HL-60 (cell line): ENCODE measurements around the gene MAP2K5.

Source experiments
- DNase-seq, 2 experiments: peaks; one replicate each; pipeline ENCODE4 v3.0.0-alpha.2; 2010 to 2020; ENCODE audit warnings: low read depth in 1 of 2, low spot score in 1 of 2
- H3K27ac ChIP-seq: fragments of 250-450 bp; sonication (Bioruptor Pico); replicated peaks from 2 replicates; pipeline ENCODE4 v1.5.1; 2020; ENCODE audit warnings: mild to moderate bottlenecking, moderate library complexity
- H3K27me3 ChIP-seq: fragments of 250-450 bp; sonication (Bioruptor Pico); 2 replicates; pipeline ENCODE4 v1.5.1; 2021; ENCODE audit warnings: mild to moderate bottlenecking, moderate library complexity; ENCODE audit not compliant: insufficient read depth, poor library complexity, severe bottlenecking
- H3K4me3 ChIP-seq: replicated peaks from 2 replicates; pipeline ENCODE4 v1.5.1; 2011; ENCODE audit warnings: mild to moderate bottlenecking, control low read depth, low read length; ENCODE audit not compliant: insufficient read depth
- CTCF ChIP-seq: IDR thresholded peaks from one replicate; pipeline ENCODE4 v1.5.1; 2011; ENCODE audit warnings: low read length, control low read depth, inconsistent platforms; ENCODE audit not compliant: insufficient read depth
- POLR2AphosphoS5 ChIP-seq: IDR thresholded peaks from 2 replicates; pipeline ENCODE4 v1.6.1; 2012; ENCODE audit warnings: low read depth
- REST ChIP-seq: IDR thresholded peaks from 2 replicates; pipeline ENCODE4 v1.6.1; 2012; ENCODE audit warnings: low read depth; ENCODE audit not compliant: insufficient replicate concordance
- SPI1 ChIP-seq: IDR thresholded peaks from 2 replicates; pipeline ENCODE4 v1.6.1; 2012; ENCODE audit warnings: low read depth, mild to moderate bottlenecking, borderline replicate concordance

Gene MAP2K5

GRCh38 chr15:67825881-67826716, 283.6 kb downstream of the MAP2K5 start:
- TF ChIP-seq REST (no peak), CTCF (no peak)
- H3K4me3 ChIP-seq = no peak overlapping the region
- no peak for DNase-seq
- peaks cover 64% of the 10 kb centered on the region for H3K27me3 ChIP-seq
- no peak overlapping the region for H3K27ac ChIP-seq

- no peak overlapping the region for H3K4me3 ChIP-seq
- H3K27me3 ChIP-seq = peaks cover 55% of the 10 kb centered on the region
- no peak overlapping the region for H3K27ac ChIP-seq
- no peak for TF ChIP-seq SPI1
- TF ChIP-seq POLR2AphosphoS5 = no peak
- no peak for TF ChIP-seq REST
- TF ChIP-seq CTCF = no peak
- DNase-seq = no peak
Observed at GRCh38 chr15:67826717-67827561, 284.4 kb downstream of the MAP2K5 start.

GRCh38 chr15:67827562-67828277, 285.2 kb downstream of the MAP2K5 start:
- no peak for TF ChIP-seq POLR2AphosphoS5
- TF ChIP-seq REST = no peak
- TF ChIP-seq SPI1 = no peak
- DNase-seq = no peak
- Histone ChIP-seq H3K27me3 (peaks cover 48% of the 10 kb centered on the region), H3K27ac (no peak overlapping the region), H3K4me3 (no peak overlapping the region)
